PC-9 (cell line): ENCODE results near the gene RAB5IF. TPM values are rescaled to one million over a fixed set of nuclear protein-coding genes. Genes with fewer than 3 reads are reported as not detected.

Experiments
- BruUV-seq: library from RNA; stranded (reverse); fragments of 400-500 nt; replicated peaks from 2 replicates; lab custom pipeline; 2021; lab: Mats Ljungman, UMichigan
- CTCF ChIA-PET: fragments of 300-600 bp; sonication (Branson Sonifier 250); formaldehyde crosslinking; loops from one replicate; lab custom pipeline; 2022; ENCODE audit warnings: antibody characterized with exemption; lab: Charles Lee
- POLR2A ChIA-PET: fragments of 300-600 bp; sonication (Branson Sonifier 250); formaldehyde crosslinking; loops from one replicate; lab custom pipeline; 2022; ENCODE audit warnings: antibody characterized with exemption; ENCODE audit not compliant: unreplicated experiment; lab: Charles Lee
- DNase-seq, 2 experiments: peaks; one replicate each; pipeline versions ENCODE4 v3.0.0 to v3.0.0-alpha.2; 2015 to 2022; ENCODE audit warnings: mixed read lengths in 1 of 2
- H2AFZ ChIP-seq: fragments of 200-600 bp; sonication (generic); 2 replicates; pipeline ENCODE4 v1.8.1; 2017; ENCODE audit warnings: antibody characterized with exemption
- H3F3A ChIP-seq: fragments of 200-600 bp; sonication (generic); 2 replicates; pipeline ENCODE4 v1.8.1; 2017; ENCODE audit warnings: antibody characterized with exemption, mild to moderate bottlenecking, low read depth; ENCODE audit not compliant: insufficient read depth
- H3K27ac ChIP-seq: fragments of 200-600 bp; sonication (generic); 2 replicates; pipeline ENCODE4 v1.6.1; 2016; ENCODE audit warnings: mixed run types
- H3K27me3 ChIP-seq: fragments of 200-600 bp; sonication (generic); 2 replicates; pipeline ENCODE4 v1.6.1; 2016; ENCODE audit warnings: low read depth, mixed run types; ENCODE audit not compliant: insufficient read depth
- H3K36me3 ChIP-seq: fragments of 200-600 bp; sonication (generic); 2 replicates; pipeline ENCODE4 v1.6.1; 2016; ENCODE audit warnings: low read depth, mixed run types
- H3K4me1 ChIP-seq: fragments of 200-600 bp; sonication (generic); replicated peaks from 2 replicates; pipeline ENCODE4 v1.6.1; 2016; ENCODE audit warnings: mixed run types; ENCODE audit not compliant: insufficient read depth
- H3K4me2 ChIP-seq: fragments of 200-600 bp; sonication (generic); 2 replicates; pipeline ENCODE4 v1.6.1; 2017; ENCODE audit warnings: mixed run types
- H3K4me3 ChIP-seq: fragments of 200-600 bp; sonication (generic); 2 replicates; pipeline ENCODE4 v1.6.1; 2016; ENCODE audit warnings: mixed run types
- H3K79me2 ChIP-seq: fragments of 200-600 bp; sonication (generic); 2 replicates; pipeline ENCODE4 v1.6.1; 2017; ENCODE audit warnings: low read depth, mixed run types
- H3K9me2 ChIP-seq: fragments of 200-600 bp; sonication (generic); 2 replicates; pipeline ENCODE4 v1.8.1; 2017; ENCODE audit warnings: mild to moderate bottlenecking; ENCODE audit not compliant: insufficient read depth
- H3K9me3 ChIP-seq: fragments of 200-600 bp; sonication (generic); 2 replicates; pipeline ENCODE4 v1.8.1; 2016; ENCODE audit warnings: low read depth; ENCODE audit not compliant: insufficient read depth
- H4K20me1 ChIP-seq: fragments of 200-600 bp; sonication (generic); 2 replicates; pipeline ENCODE4 v1.8.1; 2017; ENCODE audit not compliant: insufficient read depth
- CTCF ChIP-seq: fragments of 200-600 bp; sonication (generic); conservative IDR thresholded peaks from 2 replicates; pipeline ENCODE4 v1.6.1; 2017; ENCODE audit warnings: mixed run types, antibody characterized with exemption, mild to moderate bottlenecking, moderate library complexity
- EZH2 ChIP-seq: fragments of 200-600 bp; sonication (generic); IDR thresholded peaks from 2 replicates; pipeline ENCODE4 v1.8.0; 2017; ENCODE audit warnings: antibody characterized with exemption, low read depth
- intact Hi-C: fragments of 100-400 bp; cut with micrococcal nuclease; formaldehyde crosslinking; loops from one replicate; pipeline ENCODE4 v1.10.0; 2022; ENCODE audit not compliant: unreplicated experiment
- total RNA-seq: library from RNA; stranded (reverse); gene quantifications from 2 replicates; pipeline ENCODE4 v1.2.3, GENCODE V29; 2021

The RAB5IF gene
- total RNA-seq, 1 experiment from 2014 or later = 303 TPM

GRCh38 chr20:36624944-36625324 is 19.4 kb downstream of the RAB5IF start:
- H3K4me1 ChIP-seq = no peaks in the 10 kb centered on the region
- H4K20me1 ChIP-seq = no peaks in the 10 kb centered on the region
- no peak for DNase-seq
- no peaks in the 10 kb centered on the region for H3K9me2 ChIP-seq
- TF ChIP-seq EZH2 = no peak
- no peak for TF ChIP-seq CTCF
- peaks cover 10% of the 10 kb centered on the region; the same call in 1 of the 2 replicates for H3F3A ChIP-seq
- ChIA-PET POLR2A (interaction anchor here (0.5 to 0.7 kb wide), 2 partner anchors 35 to 91 kb away, joined by 3 to 23 read pairs; no protein-coding TSS in a partner anchor), CTCF (interaction anchor here (0.6 kb wide), 1 partner anchor 25 kb away, joined by 12 read pairs; no protein-coding TSS in a partner anchor)
- no peaks in the 10 kb centered on the region for H3K79me2 ChIP-seq
- no peak overlapping the region for H3K4me3 ChIP-seq
- no peaks in the 10 kb centered on the region for H3K27me3 ChIP-seq
- H3K36me3 ChIP-seq = no peaks in the 10 kb centered on the region
- H2AFZ ChIP-seq = no peak overlapping the region
- H3K4me2 ChIP-seq = no peak overlapping the region
- H3K27ac ChIP-seq = no peak overlapping the region
- intact Hi-C loops = no loop called here
- no peaks in the 10 kb centered on the region for H3K9me3 ChIP-seq
- BruUV-seq = no TSS peak

GRCh38 chr20:36628076-36628475 is 22.5 kb downstream of the RAB5IF start:
- TF ChIP-seq EZH2 (no peak), CTCF (no peak)
- no peak overlapping the region for H3K27ac ChIP-seq
- H3K36me3 ChIP-seq = no peaks in the 10 kb centered on the region
- ChIA-PET POLR2A (no interaction called here), CTCF (no interaction called here)
- no peaks in the 10 kb centered on the region for H3K9me2 ChIP-seq
- DNase-seq = no peak
- intact Hi-C loops = no loop called here
- H3K27me3 ChIP-seq = no peaks in the 10 kb centered on the region
- no peak overlapping the region for H3K4me3 ChIP-seq
- H3F3A ChIP-seq = peaks cover 4% of the 10 kb centered on the region; the same call in 1 of the 2 replicates
- BruUV-seq = no TSS peak
- no peaks in the 10 kb centered on the region for H3K9me3 ChIP-seq
- no peak overlapping the region for H3K4me2 ChIP-seq
- no peaks in the 10 kb centered on the region for H3K4me1 ChIP-seq
- H2AFZ ChIP-seq = no peak overlapping the region
- no peaks in the 10 kb centered on the region for H4K20me1 ChIP-seq
- H3K79me2 ChIP-seq = no peaks in the 10 kb centered on the region

GRCh38 chr20:36629719-36630681 is 24.4 kb downstream of the RAB5IF start:
- Histone ChIP-seq H3K4me2 (no peak overlapping the region), H2AFZ (no peak overlapping the region), H3K4me3 (no peak overlapping the region), H3K9me3 (no peaks in the 10 kb centered on the region), H3K27me3 (no peaks in the 10 kb centered on the region), H3K9me2 (no peaks in the 10 kb centered on the region), H3K79me2 (no peaks in the 10 kb centered on the region), H4K20me1 (no peaks in the 10 kb centered on the region), H3F3A (no peaks in the 10 kb centered on the region), H3K27ac (no peak overlapping the region), H3K36me3 (no peaks in the 10 kb centered on the region), H3K4me1 (no peaks in the 10 kb centered on the region)
- TF ChIP-seq CTCF (no peak), EZH2 (no peak)
- intact Hi-C loops = no loop called here
- DNase-seq = no peak
- ChIA-PET CTCF (no interaction called here), POLR2A (interaction anchor here (0.8 kb wide), 1 partner anchor 15 kb away, joined by 8 read pairs; no protein-coding TSS in a partner anchor)
- BruUV-seq = no TSS peak
